H1 (cell line): ENCODE data around the gene ARHGEF26. TPM values are rescaled to one million over a fixed set of nuclear protein-coding genes. Genes with fewer than 3 reads are reported as not detected.

Experiments used
- CTCF ChIA-PET: fragments of 300-600 bp; sonication (Branson Sonifier 250); formaldehyde crosslinking; loops from one replicate; lab custom pipeline; 2021; ENCODE audit not compliant: partially characterized antibody; lab: Charles Lee
- POLR2A ChIA-PET: fragments of 300-600 bp; sonication (Branson Sonifier 250); formaldehyde crosslinking; loops from one replicate; lab custom pipeline; 2021; ENCODE audit warnings: inconsistent platforms; ENCODE audit not compliant: partially characterized antibody; lab: Charles Lee
- DNase-seq, 2 experiments: peaks; one replicate each; pipeline versions ENCODE4 v3.0.0 to v3.0.0-alpha.2; 2010 to 2022; ENCODE audit warnings: low spot score in 2 of 2, low read depth in 1 of 2, mixed read lengths in 1 of 2
- FAIRE-seq: peaks from 2 replicates; lab custom pipeline; 2011; peaks lifted over from hg19 to GRCh38; lab: Jason Lieb, UNC
- H2AFZ ChIP-seq: 2 replicates; pipeline ENCODE4 v1.8.1; 2012; ENCODE audit warnings: low read length, inconsistent platforms
- H2AK5ac ChIP-seq: 2 replicates; pipeline ENCODE4 v1.6.1; 2013; ENCODE audit warnings: low read depth, low read length
- H2BK120ac ChIP-seq: replicated peaks from 2 replicates; pipeline ENCODE3; 2013; ENCODE audit warnings: low read depth, low read length, inconsistent platforms
- H2BK12ac ChIP-seq: 2 replicates; pipeline ENCODE4 v1.6.1; 2013; ENCODE audit warnings: low read depth, low read length
- H2BK15ac ChIP-seq: 2 replicates; pipeline ENCODE4 v1.6.1; 2013; ENCODE audit warnings: low read length
- H2BK20ac ChIP-seq: 2 replicates; pipeline ENCODE4 v1.6.1; 2013; ENCODE audit warnings: low read length
- H2BK5ac ChIP-seq: 2 replicates; pipeline ENCODE4 v1.6.1; 2013; ENCODE audit warnings: low read depth, low read length
- H3K14ac ChIP-seq: 2 replicates; pipeline ENCODE4 v1.6.1; 2013; ENCODE audit warnings: inconsistent platforms; ENCODE audit not compliant: insufficient read length
- H3K18ac ChIP-seq: 2 replicates; pipeline ENCODE4 v1.6.1; 2013; ENCODE audit warnings: low read length; ENCODE audit errors: extremely low read depth
- H3K23ac ChIP-seq: 2 replicates; pipeline ENCODE4 v1.6.1; 2013; ENCODE audit warnings: inconsistent platforms; ENCODE audit not compliant: insufficient read length
- H3K23me2 ChIP-seq: 2 replicates; pipeline ENCODE4 v1.6.1; 2013; ENCODE audit warnings: low read depth, low read length
- H3K27ac ChIP-seq: 2 replicates; pipeline ENCODE4 v1.6.1; 2011; ENCODE audit warnings: low read depth, low read length, inconsistent platforms
- H3K27me3 ChIP-seq, 4 experiments: replicated peaks in 1 of 4; 1 replicate in 1 of 4; 2 replicates in 3 of 4; pipeline versions ENCODE4 v1.6.1 to v1.8.1; 2011 to 2013; ENCODE audit warnings: low read length in 3 of 4, mild to moderate bottlenecking in 3 of 4, inconsistent platforms in 2 of 4, mixed read lengths in 2 of 4, moderate library complexity in 1 of 4; ENCODE audit not compliant: control insufficient read depth in 3 of 4, insufficient read depth in 3 of 4; ENCODE audit errors: extremely low read depth in 1 of 4
- H3K36me3 ChIP-seq, 4 experiments: 2 replicates each; pipeline versions ENCODE4 v1.6.1 to v1.8.1; 2011 to 2013; ENCODE audit warnings: mild to moderate bottlenecking in 4 of 4, low read length in 3 of 4, moderate library complexity in 2 of 4, control low read depth in 1 of 4, inconsistent platforms in 1 of 4; ENCODE audit not compliant: insufficient read depth in 4 of 4, control insufficient read depth in 2 of 4
- H3K4ac ChIP-seq: replicated peaks from 2 replicates; pipeline ENCODE3; 2013; ENCODE audit warnings: low read length, low read depth, mixed read lengths, inconsistent platforms; ENCODE audit not compliant: insufficient read length
- H3K4me1 ChIP-seq, 4 experiments: replicated peaks in 1 of 4; 1 replicate in 1 of 4; 2 replicates in 3 of 4; pipeline versions ENCODE4 v1.6.1 to v1.8.1; 2011 to 2013; ENCODE audit warnings: low read length in 3 of 4, inconsistent platforms in 2 of 4, mixed read lengths in 1 of 4; ENCODE audit not compliant: insufficient read depth in 4 of 4, control insufficient read depth in 3 of 4
- H3K4me2 ChIP-seq, 2 experiments: 2 replicates each; pipeline versions ENCODE4 v1.6.1 to v1.8.1; 2011 to 2013; ENCODE audit warnings: low read depth in 2 of 2, low read length in 2 of 2, control low read depth in 1 of 2, inconsistent platforms in 1 of 2, mild to moderate bottlenecking in 1 of 2; ENCODE audit not compliant: insufficient read depth in 1 of 2
- H3K4me3 ChIP-seq, 4 experiments: fragments of 200-600, 300-600 bp in 1 of 4; sonication (generic), shearing (Covaris generic), sonication (Bioruptor Twin) in 1 of 4; 2 replicates each; pipeline versions ENCODE4 v1.5.1 to v1.8.1; 2011 to 2016; ENCODE audit warnings: low read length in 4 of 4, low read depth in 3 of 4, control low read depth in 2 of 4, inconsistent platforms in 2 of 4, mild to moderate bottlenecking in 2 of 4, mixed read lengths in 1 of 4, moderate library complexity in 1 of 4; ENCODE audit not compliant: insufficient read depth in 2 of 4; ENCODE audit errors: extremely low read depth in 1 of 4
- H3K56ac ChIP-seq: replicated peaks from 2 replicates; pipeline ENCODE3; 2013; ENCODE audit warnings: low read depth, mild to moderate bottlenecking, mixed read lengths, low read length, inconsistent platforms; ENCODE audit not compliant: insufficient read length
- H3K79me1 ChIP-seq: 2 replicates; pipeline ENCODE4 v1.6.1; 2013; ENCODE audit warnings: low read depth, low read length, control low read depth
- H3K79me2 ChIP-seq, 2 experiments: 2 replicates each; pipeline versions ENCODE4 v1.6.1 to v1.8.1; 2012 to 2013; ENCODE audit warnings: low read length in 2 of 2, mild to moderate bottlenecking in 2 of 2, inconsistent platforms in 1 of 2; ENCODE audit not compliant: insufficient read depth in 2 of 2, control insufficient read depth in 1 of 2
- H3K9ac ChIP-seq, 4 experiments: replicated peaks in 1 of 4; 1 replicate in 1 of 4; 2 replicates in 3 of 4; pipeline versions ENCODE4 v1.6.1 to v1.8.1; 2011 to 2013; ENCODE audit warnings: low read depth in 3 of 4, low read length in 3 of 4, control low read depth in 2 of 4, mild to moderate bottlenecking in 2 of 4, moderate library complexity in 2 of 4, inconsistent platforms in 1 of 4; ENCODE audit errors: extremely low read depth in 1 of 4
- H3K9me3 ChIP-seq, 2 experiments: 2 replicates each; pipeline versions ENCODE4 v1.6.1 to v1.8.1; 2012 to 2013; ENCODE audit warnings: mild to moderate bottlenecking in 2 of 2, moderate library complexity in 2 of 2, control low read depth in 1 of 2, inconsistent platforms in 1 of 2, low read depth in 1 of 2, low read length in 1 of 2, mixed read lengths in 1 of 2; ENCODE audit not compliant: insufficient read depth in 2 of 2
- H4K20me1 ChIP-seq, 2 experiments: replicated peaks in 1 of 2; 2 replicates each; pipeline versions ENCODE3 to v1.8.1; 2011 to 2013; ENCODE audit warnings: inconsistent platforms in 2 of 2, low read length in 2 of 2, mild to moderate bottlenecking in 1 of 2; ENCODE audit not compliant: insufficient read depth in 2 of 2, control insufficient read depth in 1 of 2
- H4K5ac ChIP-seq: 2 replicates; pipeline ENCODE4 v1.6.1; 2013; ENCODE audit warnings: low read length, low read depth, mixed read lengths, inconsistent platforms; ENCODE audit not compliant: insufficient read length
- H4K8ac ChIP-seq: 2 replicates; pipeline ENCODE4 v1.8.0; 2013; ENCODE audit warnings: mild to moderate bottlenecking, moderate library complexity, low read length, inconsistent platforms; ENCODE audit not compliant: insufficient read depth; ENCODE audit errors: extremely low read depth
- H4K91ac ChIP-seq: replicated peaks from 2 replicates; pipeline ENCODE3; 2013; ENCODE audit warnings: low read length, mixed read lengths, inconsistent platforms; ENCODE audit not compliant: insufficient read length
- POLR2A ChIP-seq, 2 experiments: IDR thresholded peaks; 1 replicate in 1 of 2; 2 replicates in 1 of 2; pipeline ENCODE4 v1.6.1; 2011; ENCODE audit warnings: low read depth in 2 of 2, low read length in 2 of 2, mild to moderate bottlenecking in 2 of 2; ENCODE audit errors: control extremely low read depth in 1 of 2
- WGBS, 2 experiments: shearing (Covaris generic) in 1 of 2; methylation state at CpG; one replicate each; pipeline versions ENCODE4 v1.1.6 to v1.1.7; 2013 to 2015; ENCODE audit warnings: low lambda C conversion rate in 2 of 2, mixed read lengths in 2 of 2, inconsistent platforms in 1 of 2, low coverage in 1 of 2, missing lambda C conversion rate in 1 of 2; ENCODE audit not compliant: insufficient replicate concordance in 2 of 2, insufficient coverage in 1 of 2, insufficient read length in 1 of 2; ENCODE audit errors: extremely low coverage in 1 of 2, missing lambda C conversion rate in 1 of 2; 5-methylcytosine and 5-hydroxymethylcytosine counted together
- polyA plus RNA-seq, 7 experiments: library from polyadenylated mRNA; depleted of rRNA in 3 of 7; stranded (reverse) in 5 of 7; unstranded in 2 of 7; fragments of >200 nt in 5 of 7; fragments of 200-250 nt in 2 of 7; gene quantifications; 1 replicate in 5 of 7; 2 replicates in 1 of 7; 4 replicates in 1 of 7; pipeline versions ENCODE4 v1.2.1 to v1.2.3, GENCODE V29; 2011 to 2013; ENCODE audit warnings: missing spikeins in 2 of 7, mixed read lengths in 2 of 7
- total RNA-seq: library from RNA; stranded (reverse); fragmentation: NEBNext Ultra II Directional; extraction: Animal tissue kit (Norgen Biotek cat#: 25700); gene quantifications from 2 replicates; pipeline ENCODE4 v1.2.1, GENCODE V29; 2021

Gene ARHGEF26
- total and polyA plus RNA-seq, 2 of the 8 experiments (the other 6 are each of a cell fraction or from before 2014, with no cell fraction given), result 3.1 to 15.6 TPM

- no peak overlapping the region for H2BK5ac ChIP-seq
- no peaks in the 10 kb centered on the region for H3K4me1 ChIP-seq
- no peak overlapping the region for H3K9ac ChIP-seq
- H3K23ac ChIP-seq, result no peak overlapping the region
- H3K79me2 ChIP-seq, result no peaks in the 10 kb centered on the region
- no peak overlapping the region for H3K4ac ChIP-seq
- H2BK12ac ChIP-seq, result no peak overlapping the region
- H2AFZ ChIP-seq, result no peak overlapping the region
- no peak overlapping the region for H2BK20ac ChIP-seq
- H3K36me3 ChIP-seq, result peaks cover 3 to 8% (median 4%) of the 10 kb centered on the region in 4 experiments; a peak in 3 of 8 replicates
- H3K14ac ChIP-seq, result no peak overlapping the region
- peaks cover 3% of the 10 kb centered on the region in 2 experiments; a peak in 2 of 4 replicates for H3K9me3 ChIP-seq
- H4K8ac ChIP-seq, result no peak overlapping the region
- H2BK15ac ChIP-seq, result no peak overlapping the region
- H3K56ac ChIP-seq, result no peak overlapping the region
- no peak for FAIRE-seq
- no peak overlapping the region for H3K4me2 ChIP-seq
- no peak overlapping the region for H2AK5ac ChIP-seq
- ChIA-PET POLR2A (no interaction called here), CTCF (interaction anchor here (1.0 kb wide), 1 partner anchor 38 kb away, joined by 3 read pairs; no protein-coding TSS in a partner anchor)
- H3K79me1 ChIP-seq, result no peaks in the 10 kb centered on the region
- no peak for DNase-seq
- peaks cover 0 to 2% of the 10 kb centered on the region in 2 experiments for H4K20me1 ChIP-seq
- H3K4me3 ChIP-seq, result no peak overlapping the region
- H3K27me3 ChIP-seq, result no peaks in the 10 kb centered on the region
- H3K27ac ChIP-seq, result no peak overlapping the region
- no peak overlapping the region for H4K91ac ChIP-seq
- WGBS, 2 experiments, result 100% methylated on average over 2 of the region's 2 CpGs; no CpG with 5 or more reads in 1 of the 2 experiments
- no peak overlapping the region for H2BK120ac ChIP-seq
- H3K18ac ChIP-seq, result no peak overlapping the region
- no peaks in the 10 kb centered on the region for H3K23me2 ChIP-seq
- no peak overlapping the region for H4K5ac ChIP-seq
- TF ChIP-seq POLR2A (IDR thresholded peaks at IDR 0.05; ENCODE audit: control extremely low read depth in 1 of 2, low read depth in 2 of 2, low read length in 2 of 2), result no peak
Measured at GRCh38 chr3:154214306-154214705, 93.1 kb downstream of the ARHGEF26 start.
